Measurements from ENCODE around the gene DNHD1.

Gene DNHD1

DNA sequence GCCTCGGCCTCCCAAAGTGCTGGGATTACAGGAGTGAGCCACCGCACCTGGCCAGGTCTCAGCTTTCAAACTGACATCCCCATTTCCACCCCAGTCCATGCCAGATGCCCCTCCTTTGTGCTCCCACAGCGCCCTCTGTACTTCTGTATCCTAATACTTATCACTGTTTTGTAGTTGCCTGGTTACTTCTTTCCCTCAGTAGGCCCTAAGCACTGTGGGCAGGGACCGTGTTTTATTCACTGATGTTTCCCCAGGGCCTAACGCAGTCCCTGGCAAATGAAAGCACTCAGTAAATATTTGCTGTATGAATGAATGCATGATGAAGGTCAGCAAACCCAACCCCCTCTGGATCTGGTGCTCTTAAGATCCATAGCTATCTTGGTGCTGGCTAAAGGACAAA is 21.1 kb upstream of the DNHD1 start:
- Histone ChIP-seq H3K9me3 (replicated peaks in 1 of 11) (no peaks in the 10 kb centered on the region), H3K4me2 (no peak overlapping the region), H3K27me3 (no peaks in the 10 kb centered on the region), H4K20me1 (peaks cover 0 to 26% (median 0%) of the 10 kb centered on the region in 11 experiments; a peak in 4 of 22 replicates), H3K4me1 (peaks cover 34 to 61% (median 43%) of the 10 kb centered on the region in 10 experiments), H3K9ac (no peak overlapping the region), H3K27ac (no peak overlapping the region), H3K36me3 (peaks cover 29 to 39% (median 33%) of the 10 kb centered on the region in 11 experiments), H3K4me3 (no peak overlapping the region)
- TF ChIP-seq Cebpa-rat (IDR thresholded peaks at IDR 0.05): no peak

DNA sequence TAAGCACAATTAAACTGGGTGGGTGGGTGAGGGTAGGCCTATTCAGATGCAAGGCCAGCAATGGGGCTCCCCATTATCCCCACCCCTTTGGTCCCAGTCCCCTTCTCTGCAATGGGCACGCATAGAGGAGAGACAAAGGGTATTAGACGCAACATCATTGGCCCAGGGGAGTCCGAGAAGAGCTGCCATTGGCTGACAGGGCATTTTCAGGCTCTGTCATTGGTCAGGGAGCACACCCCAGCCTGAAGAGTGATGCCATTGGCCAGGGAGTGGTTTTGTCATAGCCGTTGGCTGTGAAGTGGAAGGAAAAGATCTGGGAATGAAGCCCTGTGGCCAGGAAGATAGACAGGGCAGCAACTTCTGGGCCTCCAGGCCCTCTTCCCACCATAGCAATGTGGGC is 20.5 kb upstream of the DNHD1 start:
- no peak for TF ChIP-seq Cebpa-rat (IDR thresholded peaks at IDR 0.05)
- Histone ChIP-seq H3K27ac (no peak overlapping the region), H3K36me3 (peaks cover 29 to 39% (median 33%) of the 10 kb centered on the region in 11 experiments), H3K27me3 (no peaks in the 10 kb centered on the region), H3K9ac (no peak overlapping the region), H4K20me1 (peaks cover 0 to 26% (median under 1%) of the 10 kb centered on the region in 11 experiments; a peak in 7 of 22 replicates), H3K9me3 (replicated peaks in 1 of 11) (no peaks in the 10 kb centered on the region), H3K4me2 (no peak overlapping the region), H3K4me1 (peaks cover 28 to 54% (median 37%) of the 10 kb centered on the region in 10 experiments), H3K4me3 (no peak overlapping the region)

DNA sequence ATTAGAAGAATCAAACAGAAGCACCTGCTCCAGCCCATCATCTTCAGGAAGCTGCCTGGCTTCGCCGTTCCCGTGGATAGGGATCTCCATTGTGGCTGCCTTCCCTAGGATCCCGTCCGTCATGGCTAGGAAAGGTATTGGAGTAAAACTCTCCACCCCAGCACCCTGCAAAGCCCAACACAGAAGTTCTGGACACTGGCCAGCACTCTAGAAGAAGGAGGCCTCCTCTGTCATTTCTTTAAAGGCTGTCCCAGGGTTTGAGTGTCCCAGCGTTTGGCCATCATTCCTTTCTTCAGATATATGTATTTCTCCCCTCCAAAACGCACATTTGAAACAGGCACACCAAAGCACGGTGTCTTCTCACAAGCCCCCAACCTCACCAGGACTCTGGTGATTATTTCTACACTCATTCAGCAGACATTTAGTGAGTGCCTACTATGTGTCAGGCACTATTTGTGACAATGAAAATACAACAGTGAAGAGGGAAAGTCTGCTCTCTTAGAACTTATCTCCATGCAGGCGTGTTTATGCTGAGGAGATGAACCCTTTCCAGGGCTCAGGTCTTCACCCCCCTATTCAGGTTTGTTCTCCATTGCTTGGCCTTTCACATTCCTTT is 16.7 kb upstream of the DNHD1 start:
- Histone ChIP-seq H3K4me3 (peak overlapping the region; percentile 70 to 93 (median 82)), H3K4me1 (peaks cover 26 to 47% (median 32%) of the 10 kb centered on the region in 10 experiments), H3K27me3 (no peaks in the 10 kb centered on the region), H3K9ac (peak overlapping the region; percentile 87 to 95 (median 93)), H3K9me3 (replicated peaks in 1 of 11) (no peaks in the 10 kb centered on the region), H3K4me2 (peak overlapping the region; percentile 87 to 99 (median 98)), H3K27ac (peak overlapping the region; percentile 77 to 93 (median 90)), H3K36me3 (peaks cover 61 to 73% (median 67%) of the 10 kb centered on the region in 11 experiments), H4K20me1 (peaks cover 0 to 43% (median 24%) of the 10 kb centered on the region in 11 experiments; a peak in 12 of 22 replicates)
- no peak for TF ChIP-seq Cebpa-rat (IDR thresholded peaks at IDR 0.05)

DNA sequence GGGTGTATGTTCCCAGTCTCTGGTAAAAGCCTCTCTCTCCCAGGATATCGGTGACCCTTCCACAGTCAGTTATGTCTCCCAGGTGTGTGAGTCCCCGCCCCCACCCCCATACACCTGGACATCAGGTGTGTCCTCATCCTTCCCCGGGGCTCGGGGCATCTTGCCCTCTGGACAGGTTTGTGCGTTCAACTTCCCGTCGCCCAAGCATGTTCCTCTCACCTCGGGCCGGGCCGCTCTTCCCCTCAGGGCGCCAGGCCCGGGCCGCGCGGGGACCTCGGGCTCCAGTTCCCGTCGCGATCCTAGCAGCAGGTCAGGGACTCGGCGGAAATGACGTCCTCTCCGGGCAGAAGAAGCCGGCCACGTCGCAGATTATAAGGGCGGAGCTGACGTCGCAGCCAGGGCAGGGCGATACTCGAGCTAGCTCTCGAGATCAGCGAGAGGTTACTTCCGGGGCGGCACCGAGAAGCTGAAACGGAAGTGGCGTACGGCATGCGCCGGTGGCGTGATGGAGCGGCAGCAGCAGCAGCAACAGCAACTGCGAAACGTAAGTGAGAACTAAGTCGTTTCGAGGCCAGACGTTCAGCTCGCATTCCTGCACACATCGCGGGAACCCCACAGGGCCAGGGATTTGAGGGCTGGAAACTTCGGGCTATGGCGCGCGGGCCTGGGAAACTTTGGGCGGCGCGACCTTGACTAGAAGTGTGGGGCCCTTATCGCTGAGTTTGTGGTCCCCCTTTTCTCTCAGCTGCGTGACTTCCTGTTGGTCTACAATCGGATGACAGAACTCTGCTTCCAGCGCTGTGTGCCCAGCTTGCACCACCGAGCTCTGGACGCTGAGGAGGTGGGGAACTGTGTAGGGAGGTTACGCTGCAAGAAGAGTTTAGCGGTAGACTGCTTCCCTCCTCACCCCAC is 15.8 kb upstream of the DNHD1 start, which contains the start of the genes ARFIP2 and TIMM10B:
ARFIP2 (minus strand) TSS at position 320 of the 912 bp plus-strand sequence. CDS start 910 bp downstream, outside the sequence.
TIMM10B (plus strand) TSS at position 490 of the 912 bp plus-strand sequence; CDS start at position 506, 16 bp downstream.
- Histone ChIP-seq H3K4me2 (peak within 1 kb of the TSS; percentile 93 to 100 (median 98)), H3K27ac (peak within 1 kb of the TSS; percentile 77 to 93 (median 90)), H3K4me1 (peaks cover 26 to 45% (median 31%) of the 10 kb centered on the region in 10 experiments), H3K9me3 (replicated peaks in 1 of 11) (no peaks in the 10 kb centered on the region), H3K36me3 (peaks cover 69 to 78% (median 75%) of the 10 kb centered on the region in 11 experiments), H3K9ac (peak within 1 kb of the TSS; percentile 87 to 95 (median 93)), H4K20me1 (peaks cover 0 to 44% (median 24%) of the 10 kb centered on the region in 11 experiments; a peak in 12 of 22 replicates), H3K27me3 (no peaks in the 10 kb centered on the region), H3K4me3 (peak within 1 kb of the TSS; percentile 70 to 93 (median 82))
- TF ChIP-seq Cebpa-rat (IDR thresholded peaks at IDR 0.05): no peak

DNA sequence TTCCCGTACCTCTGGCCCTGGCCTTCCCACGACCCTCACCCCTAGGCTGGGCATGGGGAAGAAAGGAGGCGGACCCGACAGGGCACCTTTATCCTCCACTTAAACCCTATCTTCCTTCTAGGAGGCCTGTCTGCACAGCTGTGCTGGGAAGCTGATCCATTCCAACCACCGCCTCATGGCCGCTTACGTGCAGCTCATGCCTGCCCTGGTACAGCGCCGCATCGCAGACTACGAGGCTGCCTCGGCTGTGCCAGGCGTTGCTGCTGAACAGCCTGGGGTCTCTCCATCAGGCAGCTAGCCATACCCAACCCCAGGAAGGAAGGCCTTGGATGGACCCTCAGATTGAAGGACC is 15.2 kb upstream of the DNHD1 start:
- Histone ChIP-seq H3K4me2 (peak overlapping the region; percentile 93 to 100 (median 97)), H3K36me3 (peaks cover 71 to 79% (median 76%) of the 10 kb centered on the region in 11 experiments), H3K27ac (peak overlapping the region; percentile 55 to 93 (median 90)), H3K27me3 (no peaks in the 10 kb centered on the region), H3K9ac (peak overlapping the region; percentile 87 to 95 (median 93)), H3K4me3 (peak overlapping the region; percentile 70 to 93 (median 82)), H4K20me1 (peaks cover 0 to 50% (median 24%) of the 10 kb centered on the region in 11 experiments; a peak in 12 of 22 replicates), H3K9me3 (replicated peaks in 1 of 11) (no peaks in the 10 kb centered on the region), H3K4me1 (peaks cover 26 to 46% (median 31%) of the 10 kb centered on the region in 10 experiments)
- no peak for TF ChIP-seq Cebpa-rat (IDR thresholded peaks at IDR 0.05)

DNA sequence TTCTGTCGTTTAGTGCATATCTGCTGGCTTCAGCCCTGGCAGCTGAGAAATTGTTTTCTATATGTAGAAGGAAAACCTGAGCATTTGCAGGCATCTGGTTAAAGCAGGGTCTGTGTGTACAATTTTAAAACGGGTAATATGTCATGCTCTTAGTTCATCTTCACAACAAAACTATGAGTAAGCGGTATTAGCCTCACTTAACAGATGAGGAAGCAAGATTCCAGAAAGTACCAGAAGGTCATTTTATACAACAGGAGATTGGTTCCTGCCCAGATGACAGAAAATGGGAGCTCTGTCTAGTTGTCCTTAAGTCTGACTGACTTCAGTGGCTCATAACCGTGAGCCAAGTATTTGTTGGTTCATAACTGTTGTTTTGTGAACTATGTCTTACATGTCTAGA is 14.6 kb upstream of the DNHD1 start:
- H3K9ac ChIP-seq: peak overlapping the region; percentile 87 to 95 (median 93)

DNA sequence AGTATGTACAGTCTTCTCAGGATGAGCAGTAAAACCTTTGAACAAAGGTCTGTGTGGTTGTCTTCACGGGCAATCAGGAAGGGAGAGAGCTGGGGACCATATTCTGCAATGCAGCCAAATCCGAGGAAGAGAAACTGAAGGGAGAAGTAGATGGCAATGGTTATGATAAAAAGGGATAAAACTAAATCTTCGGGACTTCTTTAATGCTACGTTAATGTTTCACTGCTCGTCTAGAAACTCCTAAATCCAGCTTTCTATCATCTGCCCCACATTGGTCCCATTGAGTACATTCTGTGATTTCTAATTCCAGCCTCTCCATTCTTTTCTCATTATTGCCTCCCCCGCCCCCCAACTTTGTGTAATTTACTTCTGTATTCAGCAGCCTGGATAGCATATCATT is 14.1 kb upstream of the DNHD1 start:
- Histone ChIP-seq H3K4me2 (peak overlapping the region; percentile 93 to 100 (median 97)), H3K9me3 (replicated peaks in 1 of 11) (no peaks in the 10 kb centered on the region), H3K4me3 (peak overlapping the region in 7 of 10 experiments; percentile 81 to 88 (median 83); a peak in 8 of 20 replicates), H3K27me3 (no peaks in the 10 kb centered on the region), H3K4me1 (peaks cover 26 to 48% (median 31%) of the 10 kb centered on the region in 10 experiments), H4K20me1 (peaks cover 0 to 58% (median 18%) of the 10 kb centered on the region in 11 experiments; a peak in 12 of 22 replicates), H3K27ac (peak overlapping the region in 5 of 11 experiments; percentile 86 to 93 (median 91); a peak in 5 of 22 replicates), H3K9ac (peak overlapping the region in 9 of 11 experiments; percentile 92 to 95 (median 93); a peak in 11 of 22 replicates), H3K36me3 (peaks cover 61 to 79% (median 76%) of the 10 kb centered on the region in 11 experiments)
- TF ChIP-seq Cebpa-rat (IDR thresholded peaks at IDR 0.05): no peak

More for the DNA sequence above, 14.6 kb upstream of the DNHD1 start:
- peak overlapping the region in 10 of 11 experiments; percentile 77 to 93 (median 90); a peak in 20 of 22 replicates for H3K27ac ChIP-seq
- H3K4me2 ChIP-seq: peak overlapping the region; percentile 93 to 100 (median 97)
- no peaks in the 10 kb centered on the region for H3K9me3 ChIP-seq (replicated peaks in 1 of 11)
- H3K36me3 ChIP-seq: peaks cover 65 to 79% (median 76%) of the 10 kb centered on the region in 11 experiments
- H3K27me3 ChIP-seq: no peaks in the 10 kb centered on the region
- TF ChIP-seq Cebpa-rat (IDR thresholded peaks at IDR 0.05): no peak
- H3K4me3 ChIP-seq: peak overlapping the region; percentile 70 to 93 (median 82)
- H3K4me1 ChIP-seq: peaks cover 26 to 48% (median 31%) of the 10 kb centered on the region in 10 experiments
- peaks cover 0 to 55% (median 22%) of the 10 kb centered on the region in 11 experiments; a peak in 12 of 22 replicates for H4K20me1 ChIP-seq

DNA sequence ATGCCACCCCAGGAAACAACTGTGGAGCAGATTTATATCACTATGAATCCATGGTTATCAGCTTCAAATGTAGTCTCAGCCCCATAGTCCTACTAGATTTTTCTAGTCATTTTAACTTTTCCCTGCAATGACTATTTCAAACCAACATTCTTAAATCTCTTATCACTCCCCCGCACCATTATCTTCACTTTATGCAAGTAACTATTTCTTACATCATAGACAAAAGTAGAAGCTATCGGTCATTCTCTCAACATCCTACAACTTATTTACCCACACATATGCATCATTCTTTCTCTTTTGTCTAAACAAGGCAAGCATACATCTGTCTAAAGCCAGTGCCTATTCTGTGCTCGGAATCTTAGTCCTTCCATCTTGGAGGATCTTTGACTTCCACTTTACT is 11.4 kb upstream of the DNHD1 start:
- Histone ChIP-seq H3K36me3 (peaks cover 71 to 87% (median 84%) of the 10 kb centered on the region in 11 experiments), H3K4me3 (no peak overlapping the region), H3K4me1 (peaks cover 14 to 27% (median 18%) of the 10 kb centered on the region in 10 experiments), H3K9ac (no peak overlapping the region), H3K27me3 (no peaks in the 10 kb centered on the region), H4K20me1 (peaks cover 0 to 74% (median 19%) of the 10 kb centered on the region in 11 experiments; a peak in 11 of 22 replicates), H3K27ac (no peak overlapping the region), H3K9me3 (replicated peaks in 1 of 11) (no peaks in the 10 kb centered on the region), H3K4me2 (no peak overlapping the region)
- TF ChIP-seq Cebpa-rat (IDR thresholded peaks at IDR 0.05): no peak

All from BLaER1 treated with 17β-estradiol and CSF1 and Interleukin-3, amounts not matched to agents 10 nM and 100 nM (cell line).